ENCODE results near the gene MAPK8.

MAPK8 gene

GRCh38 chr10:48324580-48324979 lies 18.1 kb downstream of the MAPK8 start:
- no peak overlapping the region for H3K4me3 ChIP-seq (replicated peaks; ENCODE audit: insufficient read depth, low read length)
- TF ChIP-seq CTCF (IDR thresholded peaks at IDR 0.05; ENCODE audit: insufficient read depth, low read length) (no peak), REST (IDR thresholded peaks at IDR 0.05; ENCODE audit: insufficient replicate concordance, low read depth) (no peak), GABPA (IDR thresholded peaks at IDR 0.05; ENCODE audit: low read depth) (no peak), SPI1 (IDR thresholded peaks at IDR 0.05; ENCODE audit: borderline replicate concordance, low read depth) (no peak), POLR2AphosphoS5 (IDR thresholded peaks at IDR 0.05; ENCODE audit: low read depth) (no peak)
- H3K27me3 ChIP-seq (ENCODE audit: insufficient read depth, poor library complexity, severe bottlenecking) = no peaks in the 10 kb centered on the region
- DNase-seq (ENCODE audit: low read depth in 1 of 2, low spot score in 1 of 2) = no peak
- H3K27ac ChIP-seq (replicated peaks) = no peak overlapping the region

GRCh38 chr10:48330269-48330668 lies 23.8 kb downstream of the MAPK8 start:
- no peak for DNase-seq (ENCODE audit: low read depth in 1 of 2, low spot score in 1 of 2)
- no peak overlapping the region for H3K27ac ChIP-seq (replicated peaks)
- no peak overlapping the region for H3K4me3 ChIP-seq (replicated peaks; ENCODE audit: insufficient read depth, low read length)
- H3K27me3 ChIP-seq (ENCODE audit: insufficient read depth, poor library complexity, severe bottlenecking) = no peaks in the 10 kb centered on the region
- TF ChIP-seq REST (IDR thresholded peaks at IDR 0.05; ENCODE audit: insufficient replicate concordance, low read depth) = no peak
- TF ChIP-seq CTCF (IDR thresholded peaks at IDR 0.05; ENCODE audit: insufficient read depth, low read length) = no peak
- TF ChIP-seq POLR2AphosphoS5 (IDR thresholded peaks at IDR 0.05; ENCODE audit: low read depth) = no peak
- no peak for TF ChIP-seq SPI1 (IDR thresholded peaks at IDR 0.05; ENCODE audit: borderline replicate concordance, low read depth)
- no peak for TF ChIP-seq GABPA (IDR thresholded peaks at IDR 0.05; ENCODE audit: low read depth)

- no peak for DNase-seq (ENCODE audit: low read depth in 1 of 2, low spot score in 1 of 2)
- Histone ChIP-seq H3K27ac (replicated peaks) (no peak overlapping the region), H3K4me3 (replicated peaks; ENCODE audit: insufficient read depth, low read length) (no peak overlapping the region), H3K27me3 (ENCODE audit: insufficient read depth, poor library complexity, severe bottlenecking) (no peaks in the 10 kb centered on the region)
- no peak for TF ChIP-seq GABPA (IDR thresholded peaks at IDR 0.05; ENCODE audit: low read depth)
- TF ChIP-seq REST (IDR thresholded peaks at IDR 0.05; ENCODE audit: insufficient replicate concordance, low read depth) = no peak
- TF ChIP-seq POLR2AphosphoS5 (IDR thresholded peaks at IDR 0.05; ENCODE audit: low read depth) = no peak
- no peak for TF ChIP-seq CTCF (IDR thresholded peaks at IDR 0.05; ENCODE audit: insufficient read depth, low read length)
- TF ChIP-seq SPI1 (IDR thresholded peaks at IDR 0.05; ENCODE audit: borderline replicate concordance, low read depth) = no peak
These were observed 25.0 kb downstream of the MAPK8 start for GRCh38 chr10:48331436-48331835.
